NK-92 treated with Interleukin-12 subunit alpha and Interleukin-12 subunit beta, amount 100 ng/mL, for 24 hours (cell line): ENCODE data around the gene ABR.
A peak's percentile ranks its signal among the peaks of the same experiment; 100 is the strongest.
"Not testable (repeated sequence)": the region's sequence is repeated elsewhere in the genome, so short reads cannot be mapped to it uniquely, and the experiment has no call there.

Source experiments
- DNase-seq: peaks from one replicate; lab custom pipeline; 2025; lab: John Stamatoyannopoulos, UW

The ABR gene

DNA sequence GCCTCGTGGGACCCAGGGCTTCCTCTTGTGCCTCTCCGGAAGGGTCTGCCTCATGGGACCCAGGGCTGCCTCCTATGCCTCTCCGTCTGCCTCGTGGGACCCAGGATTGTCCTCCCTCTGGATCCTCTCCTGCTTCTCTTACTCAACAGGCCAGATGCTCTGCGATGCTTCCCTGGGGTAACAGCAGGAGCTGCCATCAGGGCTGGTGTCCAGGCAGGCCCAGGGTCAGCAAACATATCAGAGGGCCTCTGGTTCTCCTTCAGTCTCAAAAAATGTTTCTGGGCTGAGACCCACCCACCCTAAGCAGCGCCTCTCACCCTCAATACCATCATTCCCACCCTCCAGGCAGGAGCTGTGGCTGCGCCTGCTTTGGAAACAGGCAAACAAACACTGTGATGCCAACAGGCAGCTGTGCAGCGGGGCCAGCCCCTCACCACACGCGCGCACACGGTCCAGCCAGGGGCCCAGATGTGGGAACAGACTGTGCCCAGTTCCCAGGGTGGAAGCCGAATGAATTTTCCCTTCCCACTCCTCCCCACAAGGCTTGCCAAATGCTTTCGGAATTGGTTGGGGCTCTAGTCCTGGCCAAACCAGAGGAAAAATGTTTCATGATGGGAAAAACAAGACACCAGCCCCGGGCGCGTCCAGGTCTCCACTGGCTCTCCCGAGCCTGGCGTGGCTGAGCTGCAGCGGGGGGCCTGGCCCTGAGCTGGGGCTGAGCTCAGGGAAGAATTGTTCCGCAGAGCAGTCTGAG lies 171.6 kb downstream of the ABR start:
- DNase-seq, result no peak

DNA sequence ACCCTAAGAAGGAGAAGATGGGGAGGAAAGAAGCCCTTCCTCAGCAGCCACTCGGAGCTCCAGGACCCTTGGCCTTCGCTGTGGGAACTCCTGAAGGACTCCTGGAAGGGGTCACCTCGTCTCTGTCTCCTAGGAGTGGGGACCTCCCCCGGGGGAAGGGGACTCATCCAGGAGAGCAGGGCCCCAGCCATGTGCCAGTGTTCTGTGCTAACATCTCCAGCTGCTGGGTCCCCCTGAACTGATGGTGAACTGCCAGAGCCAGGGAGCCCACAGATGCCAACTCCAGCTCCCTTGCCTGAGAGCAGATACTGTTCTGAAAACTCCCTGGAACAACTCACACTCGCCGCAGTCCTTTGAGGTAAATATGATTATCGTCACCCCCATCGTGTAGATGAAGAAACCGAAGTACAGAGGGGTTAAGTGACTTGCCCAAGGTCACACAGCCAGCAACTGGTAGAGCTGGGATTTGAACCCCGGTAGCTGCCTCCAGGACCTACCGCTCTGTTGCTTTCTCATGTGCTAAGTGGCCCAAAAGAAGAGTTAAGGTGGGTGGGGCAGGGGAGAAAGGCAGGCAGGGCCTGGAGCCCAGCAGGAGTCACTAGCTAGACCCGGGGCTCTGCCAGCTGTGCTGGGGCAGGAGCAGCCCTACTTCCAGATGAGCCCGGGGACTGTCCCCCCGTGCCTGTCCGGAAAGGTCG lies 172.3 kb downstream of the ABR start:
- no peak for DNase-seq

DNA sequence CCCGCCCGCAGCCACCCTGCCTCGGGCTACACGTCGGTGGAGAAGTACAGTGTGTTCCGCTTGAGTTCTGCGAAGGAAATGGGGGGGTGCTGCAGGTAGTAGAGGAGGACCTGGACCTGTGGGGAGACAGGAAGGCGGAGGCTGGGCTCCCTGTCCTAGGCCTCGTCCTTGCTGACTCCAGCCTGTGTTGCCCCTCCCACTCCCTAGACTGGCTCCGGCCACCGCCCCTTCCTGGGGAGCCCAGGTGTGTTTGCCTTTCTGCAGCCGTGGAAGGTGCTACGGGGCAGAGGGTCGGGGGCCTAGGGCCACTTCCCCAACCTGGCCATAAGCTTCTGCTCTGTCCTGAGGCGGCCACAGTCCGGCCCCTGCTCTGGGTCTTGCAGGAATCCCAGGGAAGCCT lies 173.7 kb downstream of the ABR start:
- DNase-seq, result no peak

DNA sequence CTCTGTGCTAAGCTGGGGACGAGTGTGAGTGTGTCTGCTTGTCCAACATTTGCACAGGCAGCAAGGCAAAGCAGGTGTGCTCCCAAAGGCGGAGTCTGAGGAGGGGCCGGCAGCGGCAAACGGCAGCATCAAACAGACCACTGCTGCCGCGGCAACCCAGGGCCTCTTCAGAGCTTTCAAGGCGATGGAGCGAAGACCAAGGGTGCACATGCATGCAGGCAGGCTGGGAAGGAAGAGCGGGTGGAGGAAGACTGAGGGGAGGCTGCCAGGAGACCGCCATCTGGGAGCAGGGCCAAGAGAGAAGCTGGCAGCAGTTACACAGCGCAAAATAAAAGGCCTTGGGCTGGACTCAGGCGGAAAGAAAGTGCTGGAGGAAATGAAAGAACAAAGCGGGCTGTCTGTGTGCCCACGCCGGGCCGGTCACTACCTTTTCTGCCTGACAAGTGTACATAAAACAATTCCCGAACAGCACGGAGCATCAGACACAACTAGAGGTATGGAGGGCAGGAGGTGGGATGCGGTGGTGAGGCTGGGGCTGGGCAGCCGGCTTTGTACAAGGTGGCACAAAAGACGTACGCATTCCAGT lies 174.3 kb downstream of the ABR start:
- DNase-seq, result no peak

DNA sequence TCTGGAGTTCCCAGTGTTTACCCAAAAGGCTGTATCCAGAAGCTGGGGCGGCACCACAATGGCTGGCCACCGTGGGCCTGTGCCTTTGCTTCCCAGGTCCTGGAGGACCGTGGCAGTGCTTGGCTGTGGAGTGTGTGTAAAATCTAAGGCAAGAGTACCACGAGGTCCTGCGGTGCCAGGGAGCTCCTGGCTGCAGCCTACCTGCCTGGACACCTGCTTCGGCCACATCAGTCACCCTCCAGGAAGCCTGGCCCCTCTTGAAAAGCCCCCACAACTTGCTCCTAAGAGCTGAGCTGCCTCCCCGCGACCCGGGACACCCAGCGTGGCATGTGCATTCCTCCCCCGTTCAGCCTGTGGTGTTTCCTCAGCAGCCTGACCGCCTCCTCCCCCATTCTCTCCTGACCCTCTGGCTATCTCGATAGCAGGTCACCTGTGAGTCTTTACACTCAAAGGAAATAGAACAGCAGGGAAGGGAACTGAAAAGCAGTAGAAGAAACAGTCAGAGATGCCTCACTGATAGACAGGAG lies 174.9 kb downstream of the ABR start:
- no peak for DNase-seq

DNA sequence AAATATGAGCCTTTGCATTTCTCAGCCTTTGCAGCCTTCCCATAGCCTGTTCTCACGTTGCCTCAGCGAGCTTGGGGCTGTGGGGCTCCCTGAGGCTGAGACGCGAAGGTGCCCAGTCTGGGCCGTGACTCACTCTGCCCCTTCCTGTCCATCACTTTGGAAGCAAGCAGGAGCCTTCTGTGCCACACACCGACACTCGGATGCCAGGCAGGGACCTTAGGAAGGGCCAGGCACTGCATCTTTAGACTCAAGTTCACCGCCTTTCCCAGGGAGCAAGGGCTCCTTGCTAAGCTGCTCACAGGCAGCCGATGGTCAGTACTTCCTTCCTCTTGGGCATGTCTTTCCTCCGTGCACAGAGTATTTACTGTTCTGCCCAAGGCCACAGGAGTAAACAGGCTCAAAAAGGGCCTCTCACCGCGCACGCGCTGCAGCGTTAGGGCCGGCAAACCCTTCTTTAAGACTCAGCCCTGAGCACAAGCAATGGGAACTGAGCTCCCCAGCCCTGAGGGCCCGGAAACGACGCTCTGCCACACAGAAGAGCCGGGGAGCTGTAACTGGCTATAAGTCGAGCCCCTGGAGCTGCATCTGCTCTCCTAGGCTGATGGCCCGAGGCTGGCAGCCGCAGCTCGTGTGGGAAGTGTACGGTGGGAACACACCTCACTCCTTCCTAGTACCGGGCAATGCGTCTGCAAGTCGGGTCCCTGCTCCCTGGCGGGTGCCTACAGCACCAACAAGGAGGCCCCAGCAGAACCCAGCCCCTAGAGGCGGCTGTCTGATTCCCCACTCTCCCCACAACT lies 175.6 kb downstream of the ABR start:
- no peak for DNase-seq

DNA sequence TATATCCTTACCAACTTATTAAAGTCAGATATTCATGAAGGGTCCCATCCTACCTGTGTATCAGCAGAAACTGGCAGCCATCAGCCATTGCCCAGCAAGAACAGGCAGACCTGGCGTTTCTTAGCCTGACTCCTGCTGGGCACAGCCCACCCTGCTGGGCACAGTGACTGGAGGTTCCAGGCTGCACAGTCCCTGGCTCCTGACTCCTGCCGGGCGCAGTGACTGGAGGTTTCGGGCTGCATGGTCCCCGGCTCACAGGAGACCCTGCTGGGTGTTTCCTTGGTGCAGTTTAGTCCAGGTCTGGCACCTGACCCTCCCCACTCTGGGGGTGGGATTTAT lies 176.2 kb downstream of the ABR start:
- no peak for DNase-seq

DNA sequence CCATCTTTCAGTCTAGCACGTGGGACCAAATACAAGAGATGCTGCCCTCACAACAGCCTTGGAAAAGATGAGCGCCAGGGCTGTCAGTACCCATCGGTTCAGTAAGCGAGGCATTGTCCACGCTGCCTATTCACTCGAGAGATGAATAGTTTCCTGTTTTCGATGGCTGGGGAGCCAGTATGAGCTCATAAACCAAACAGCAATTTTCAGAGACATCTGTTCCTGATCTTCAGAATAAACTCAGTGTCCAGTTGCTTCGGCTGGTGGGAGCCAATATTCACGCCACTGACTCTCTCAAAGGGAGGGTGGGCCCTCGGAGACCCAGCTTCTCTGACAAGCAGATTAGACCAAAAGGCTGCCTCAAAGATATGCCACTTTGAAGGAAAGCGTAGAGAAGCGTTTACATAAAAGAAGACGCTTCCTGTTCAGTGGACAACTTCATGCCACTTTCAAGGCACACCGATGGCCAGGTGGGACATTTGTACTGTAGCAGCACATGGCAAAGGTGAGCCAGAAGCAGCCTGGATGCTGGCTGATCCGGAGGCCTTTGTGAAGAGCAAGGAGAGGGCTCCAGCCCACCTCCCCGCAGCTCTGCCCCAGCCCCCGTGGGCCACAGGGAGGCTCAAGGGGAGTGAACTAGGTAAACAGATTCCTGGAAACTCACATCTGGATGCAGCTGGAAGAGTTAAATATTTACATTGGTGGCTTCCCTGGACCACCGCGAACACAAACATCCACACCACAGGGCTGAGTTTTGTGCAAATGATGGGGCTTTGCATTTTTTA lies 176.8 kb downstream of the ABR start:
- no peak for DNase-seq

DNA sequence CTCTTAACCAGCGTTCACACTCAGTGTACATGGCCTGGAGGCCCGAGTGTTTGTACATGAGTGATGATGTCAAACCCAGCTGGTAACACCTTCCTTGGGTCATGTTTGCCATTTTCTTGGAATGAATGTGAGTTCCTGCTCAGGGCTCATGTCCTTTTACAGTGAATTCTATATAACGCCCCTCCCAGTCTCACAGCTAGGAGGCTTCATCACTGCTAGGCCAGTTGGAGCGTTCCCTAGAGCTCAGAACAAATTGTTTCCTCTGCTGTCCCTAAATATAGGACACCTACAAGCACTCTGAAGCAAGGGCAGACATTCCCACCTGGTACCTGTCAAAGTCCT lies 177.4 kb downstream of the ABR start:
- DNase-seq, result no peak

DNA sequence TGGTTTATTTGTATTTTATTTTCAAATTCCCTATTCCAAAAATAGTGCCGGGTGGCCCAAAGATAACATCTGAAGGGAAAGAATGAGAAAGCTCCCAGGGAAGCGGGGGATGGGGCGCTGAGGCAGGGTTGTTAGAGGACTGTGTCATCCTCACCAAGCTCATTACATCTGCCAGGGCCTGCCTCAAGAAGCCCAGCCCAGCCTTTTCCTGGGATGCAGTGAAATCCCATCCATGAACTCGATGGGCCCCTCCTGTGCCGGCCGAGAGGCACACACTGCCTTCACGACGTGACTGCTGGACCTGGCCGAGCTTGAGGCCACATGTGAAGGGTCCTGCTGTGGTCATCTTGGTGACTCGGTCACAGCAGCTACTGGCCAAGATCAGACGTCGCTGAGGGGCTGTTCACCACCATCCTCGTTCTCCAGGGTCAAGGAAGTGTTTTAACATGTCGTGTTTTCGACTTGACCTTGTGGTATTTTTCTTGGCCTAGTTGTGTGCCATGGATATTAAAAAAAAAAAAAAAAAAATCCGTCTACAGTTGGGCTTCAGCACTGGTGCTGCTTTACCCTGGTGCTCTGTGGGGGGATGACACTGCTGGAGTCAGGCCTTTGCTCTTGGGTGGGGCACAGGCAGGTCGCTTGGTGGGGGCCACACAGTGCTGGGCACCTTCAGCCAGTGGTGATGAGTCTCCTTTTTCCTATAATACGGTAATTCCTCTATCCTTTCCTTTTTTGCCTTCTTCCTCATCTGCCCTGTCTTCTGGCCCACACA lies 178.0 kb downstream of the ABR start:
- DNase-seq, result no peak

DNA sequence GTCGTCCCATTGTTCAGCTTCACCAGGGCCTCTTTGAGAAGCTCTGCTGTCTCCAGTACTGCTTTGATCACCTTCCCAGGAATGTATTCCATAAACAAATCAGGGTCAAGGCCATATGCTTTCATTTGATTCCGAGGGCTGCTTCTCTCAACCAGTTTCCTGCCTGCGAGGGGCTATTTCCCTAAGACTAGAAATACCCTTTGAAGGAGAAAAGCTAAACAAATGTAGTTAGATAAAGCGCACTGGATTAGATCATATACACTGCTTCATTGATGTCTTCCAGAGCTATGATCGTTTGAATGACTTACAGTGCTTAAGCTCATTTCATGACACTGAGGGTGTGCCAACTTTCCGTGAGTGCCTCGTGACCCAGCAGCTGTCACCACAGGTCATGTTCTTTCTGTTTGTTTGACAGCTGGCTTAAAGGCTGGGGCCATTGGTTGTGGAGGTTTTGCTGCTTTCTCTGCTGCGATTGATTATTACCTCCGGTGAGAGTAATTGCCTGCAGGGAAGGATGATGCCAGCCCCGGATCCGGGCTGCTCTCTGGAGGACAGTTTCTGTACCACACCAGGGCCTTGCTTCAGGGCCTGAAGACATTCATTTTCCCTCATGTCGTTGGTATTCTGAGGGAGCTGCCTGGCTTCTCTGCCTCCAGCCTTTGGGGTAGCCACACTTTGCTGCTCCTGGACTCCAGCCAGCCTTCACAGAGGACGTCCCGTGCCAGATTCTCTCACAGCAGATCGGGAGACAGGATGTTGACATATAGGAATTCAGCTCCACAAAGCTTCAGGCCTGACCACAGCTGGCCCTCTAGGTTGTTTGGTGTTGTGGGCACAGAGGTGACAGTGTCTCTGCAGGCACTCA lies 179.0 kb downstream of the ABR start:
- no peak for DNase-seq

DNA sequence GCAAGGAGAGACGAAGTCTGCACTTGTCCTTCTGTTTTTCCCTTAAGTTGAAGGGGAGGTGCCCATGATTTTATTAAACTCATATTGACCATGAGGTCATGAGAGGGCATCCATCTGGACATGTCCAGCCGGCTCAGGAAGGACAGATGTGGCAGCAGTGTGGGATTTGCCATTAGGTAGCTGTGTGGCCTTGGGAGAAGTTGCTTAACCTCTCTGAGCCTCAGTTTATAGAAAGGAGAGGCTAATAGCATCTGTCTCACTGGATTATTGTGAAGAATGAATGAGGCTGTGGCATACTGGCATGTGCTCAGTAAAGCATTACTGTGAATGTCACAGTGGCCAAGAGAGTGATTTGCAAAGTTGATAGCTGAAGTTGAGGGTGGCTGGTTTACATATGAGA lies 181.7 kb downstream of the ABR start:
- no peak for DNase-seq

DNA sequence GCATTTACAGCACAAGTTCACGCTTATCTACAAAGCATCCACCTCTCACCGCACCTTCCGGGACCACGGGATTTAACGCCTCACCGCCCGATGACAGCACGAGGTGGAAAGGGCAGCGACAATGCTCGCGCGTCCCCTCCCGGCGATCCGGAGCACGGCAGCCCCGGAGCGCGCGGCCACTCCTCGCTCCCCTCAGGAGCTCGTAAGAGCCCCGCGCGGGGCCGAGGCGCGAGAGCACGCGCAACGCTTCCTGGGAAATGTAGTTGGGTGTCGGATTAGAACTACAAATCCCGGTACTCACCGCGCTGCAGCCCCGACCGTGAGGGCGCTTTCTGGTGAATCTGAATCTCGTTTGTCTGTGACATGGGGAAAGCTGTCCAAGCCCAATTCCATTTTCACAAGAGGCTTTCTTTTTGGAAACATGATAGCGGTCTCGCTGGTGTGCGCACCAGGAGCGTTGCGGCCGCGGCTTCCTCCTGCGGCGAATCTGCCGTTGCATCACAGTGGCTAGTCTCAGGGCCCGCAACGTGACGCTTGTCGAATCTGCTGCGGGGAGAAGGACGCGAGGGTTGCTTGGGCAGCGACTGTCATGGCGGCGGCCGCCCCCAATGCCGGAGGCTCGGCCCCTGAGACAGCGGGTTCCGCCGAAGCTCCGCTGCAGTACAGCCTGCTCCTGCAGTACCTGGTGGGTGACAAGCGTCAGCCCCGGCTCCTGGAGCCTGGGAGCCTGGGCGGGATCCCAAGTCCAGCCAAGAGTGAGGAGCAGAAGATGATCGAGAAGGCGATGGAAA lies 183.0 kb downstream of the ABR start, which contains the start of gene TIMM22:
TSS of gene TIMM22 (plus strand) at position 576 of the 791 bp plus-strand sequence. CDS start at position 590, 14 bp downstream.
- DNase-seq, result peak; percentile 71

DNA sequence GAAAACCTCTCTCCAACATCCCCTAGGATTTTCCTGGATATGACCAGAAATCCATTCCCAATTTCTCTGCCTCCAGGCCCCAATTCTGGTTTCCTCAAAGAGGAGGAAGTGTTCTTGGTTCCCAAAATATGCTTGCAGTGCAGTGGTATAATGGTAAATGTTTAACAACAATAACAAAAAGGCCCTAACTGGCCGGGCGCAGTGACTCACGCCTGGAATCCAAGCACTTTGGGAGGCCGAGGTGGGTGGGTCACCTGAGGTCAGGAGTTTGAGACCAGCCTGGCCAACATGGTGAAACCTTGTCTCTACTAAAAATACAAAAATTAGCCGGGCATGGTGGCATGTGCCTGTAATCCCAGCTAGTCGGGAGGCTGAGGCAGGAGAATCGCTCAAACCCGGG lies 184.5 kb downstream of the ABR start:
- not testable (repeated sequence) for DNase-seq

DNA sequence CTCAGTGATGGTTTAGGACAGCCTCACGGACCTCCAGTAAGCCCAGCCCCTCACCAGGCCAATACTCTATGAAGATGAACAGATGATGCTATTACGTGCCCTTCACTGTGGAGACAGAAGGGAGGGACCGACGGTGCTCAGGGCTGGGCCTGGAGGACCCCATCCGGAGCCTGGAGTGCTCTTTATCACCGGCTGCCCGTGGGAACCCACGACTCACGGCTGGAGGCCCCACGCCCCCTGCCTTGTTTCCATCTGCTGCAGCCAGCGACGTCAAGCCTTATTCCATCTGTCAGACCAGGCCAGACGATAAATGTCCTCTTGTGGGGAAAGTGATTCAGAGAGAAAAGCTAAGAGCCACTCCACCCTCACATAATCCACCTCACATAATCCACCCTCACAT lies 186.8 kb downstream of the ABR start:
- DNase-seq, result no peak

DNA sequence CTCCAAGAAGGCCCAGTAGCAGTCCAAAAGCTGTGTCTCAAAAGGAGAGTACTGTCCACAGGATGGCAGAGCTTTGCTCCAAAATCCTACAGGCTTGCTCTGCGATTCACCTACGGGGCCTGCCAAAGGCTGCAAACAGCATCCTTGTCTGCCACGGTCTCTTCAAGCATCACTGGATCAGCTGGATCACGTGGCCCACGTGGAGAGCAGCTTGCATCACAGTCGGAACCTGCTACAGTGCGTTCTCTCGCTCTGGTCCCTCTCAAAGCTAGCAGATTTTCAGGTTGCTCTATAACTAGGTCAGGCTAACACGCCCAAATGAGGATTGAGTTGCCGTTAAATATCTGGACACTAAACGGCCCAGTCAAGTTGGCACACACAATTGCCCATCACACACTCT lies 191.2 kb downstream of the ABR start:
- DNase-seq, result no peak

DNA sequence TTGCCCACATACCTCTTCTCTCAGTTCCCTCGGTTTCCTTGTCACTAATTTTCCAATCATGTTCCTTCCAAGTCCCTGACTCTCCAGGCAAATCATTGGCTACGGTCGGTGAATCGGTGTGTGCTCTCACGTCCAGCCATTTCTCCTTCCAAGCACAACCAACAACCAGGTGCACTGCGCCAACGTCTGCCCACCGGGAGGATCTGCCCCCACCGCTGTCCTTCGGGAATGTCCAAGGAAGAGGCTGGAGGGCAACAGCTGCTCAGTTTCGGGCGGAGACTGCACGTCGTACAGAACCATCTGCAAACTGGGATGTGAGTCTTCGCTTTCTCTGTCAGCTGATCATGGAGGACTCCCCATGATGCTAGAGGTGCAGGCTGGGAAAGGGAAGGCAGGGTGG lies 191.8 kb downstream of the ABR start:
- DNase-seq, result no peak

DNA sequence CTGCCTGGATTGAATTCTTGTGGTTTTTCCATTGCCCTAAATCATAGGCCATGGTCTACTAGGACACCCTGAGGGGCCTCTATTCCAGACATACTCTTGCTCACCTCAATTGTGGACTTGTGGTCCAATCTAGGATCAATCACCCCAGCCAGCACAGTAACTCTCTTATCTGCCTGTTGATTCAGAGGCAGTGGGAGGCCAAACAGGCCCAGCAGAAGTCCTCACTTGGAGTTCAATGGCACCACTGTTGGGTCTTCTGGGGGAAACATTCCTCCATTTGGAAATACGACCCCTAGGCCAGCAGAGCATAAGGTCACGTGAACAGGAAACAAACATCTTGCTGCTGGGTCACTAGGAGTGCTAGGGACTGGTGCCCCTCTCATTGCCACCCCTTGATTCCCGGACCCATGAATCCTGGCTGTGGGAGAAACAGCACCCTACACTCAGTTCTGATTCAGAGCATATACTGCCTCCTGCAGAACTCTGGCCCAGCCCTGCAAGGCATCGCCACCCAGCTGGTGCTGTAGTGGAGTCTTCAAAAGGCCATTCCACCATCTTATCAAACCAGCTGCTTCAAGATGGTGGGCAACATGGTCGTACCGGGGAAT lies 193.4 kb downstream of the ABR start:
- no peak for DNase-seq

DNA sequence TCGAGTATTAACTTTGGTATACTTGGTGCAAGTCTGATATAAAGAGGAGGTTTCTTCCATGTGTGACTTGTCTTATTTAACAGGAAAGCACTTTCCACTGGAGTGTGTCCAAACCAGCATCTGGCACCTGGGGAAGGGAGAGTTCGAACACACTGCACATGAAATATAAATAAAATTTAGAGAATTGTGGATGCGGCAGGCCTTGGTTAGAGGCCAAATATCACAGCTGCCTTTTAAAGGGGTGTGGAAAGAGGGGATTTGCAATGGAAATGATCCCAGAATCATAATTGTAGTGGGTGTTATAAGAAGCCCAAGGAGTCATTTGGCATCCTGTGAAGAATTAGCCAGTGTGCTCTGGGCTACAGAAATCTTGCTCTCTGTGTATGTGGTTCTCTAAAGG lies 195.9 kb downstream of the ABR start:
- no peak for DNase-seq
